GM21619 (cell line): ENCODE data around the gene DDX24.

ENCODE experiments used
- ATAC-seq: cut with Tn5 transposase; IDR thresholded peaks from one replicate; pipeline ENCODE4 v1.9.1; 2021; ENCODE audit not compliant: unreplicated experiment

DDX24 gene

GRCh38 chr14:94050231-94050880 lies 30.6 kb downstream of the DDX24 start:
- ATAC-seq, result no peak

GRCh38 chr14:94049625-94050023 lies 31.4 kb downstream of the DDX24 start:
- ATAC-seq, result no peak

- no peak for ATAC-seq
Observed at GRCh38 chr14:94048691-94049624, 32.0 kb downstream of the DDX24 start.

- no peak for ATAC-seq
Observed at GRCh38 chr14:94047581-94047980, 33.4 kb downstream of the DDX24 start.

- no peak for ATAC-seq
Observed at GRCh38 chr14:94046696-94047250, 34.2 kb downstream of the DDX24 start.

GRCh38 chr14:94045563-94046345 lies 35.2 kb downstream of the DDX24 start:
- ATAC-seq, result no peak

GRCh38 chr14:94045101-94045500 lies 35.9 kb downstream of the DDX24 start:
- no peak for ATAC-seq

GRCh38 chr14:94044476-94045091 lies 36.4 kb downstream of the DDX24 start:
- no peak for ATAC-seq

GRCh38 chr14:94043756-94044475 lies 37.1 kb downstream of the DDX24 start:
- ATAC-seq, result no peak

GRCh38 chr14:94043111-94043755 lies 37.8 kb downstream of the DDX24 start:
- ATAC-seq, result no peak

GRCh38 chr14:94042433-94043091 lies 38.4 kb downstream of the DDX24 start:
- ATAC-seq, result no peak

- ATAC-seq, result no peak
Observed at GRCh38 chr14:94041551-94042346, 39.3 kb downstream of the DDX24 start.

GRCh38 chr14:94040796-94041195 lies 40.2 kb downstream of the DDX24 start:
- no peak for ATAC-seq

- ATAC-seq, result no peak
Observed at GRCh38 chr14:94040247-94040646, 40.8 kb downstream of the DDX24 start.

GRCh38 chr14:94038921-94039629 lies 41.9 kb downstream of the DDX24 start:
- ATAC-seq, result no peak

GRCh38 chr14:94038510-94038909 lies 42.5 kb downstream of the DDX24 start:
- ATAC-seq, result no peak

- no peak for ATAC-seq
Observed at GRCh38 chr14:94037954-94038353, 43.0 kb downstream of the DDX24 start.
